ENCODE data around the gene P2RX5. TPM values are rescaled to one million over a fixed set of nuclear protein-coding genes. Genes with fewer than 3 reads are reported as not detected.

The P2RX5 gene
- total RNA-seq, 1 experiment from 2014 or later = 14.9 TPM

- no peak for ATAC-seq
- H3K4me1 ChIP-seq (ENCODE audit: control insufficient read depth, insufficient read depth, low read length) = no peaks in the 10 kb centered on the region
- H3K36me3 ChIP-seq (ENCODE audit: control insufficient read depth, insufficient read depth, low read length) = no peaks in the 10 kb centered on the region
- no peak overlapping the region for H3K4me3 ChIP-seq (ENCODE audit: low read depth in 2 of 2, low read length in 2 of 2)
- no peaks in the 10 kb centered on the region for H3K27me3 ChIP-seq (ENCODE audit: control insufficient read depth, insufficient read depth, low read length)
- no peak overlapping the region for H3K27ac ChIP-seq (ENCODE audit: low read length)
- H3K9me3 ChIP-seq (ENCODE audit: control insufficient read depth, insufficient read depth, low read depth, low read length) = no peaks in the 10 kb centered on the region
- POLR2A ChIA-PET = interaction anchor here (0.6 kb wide), 1 partner anchor 15 kb away, joined by 4 read pairs; no protein-coding TSS in a partner anchor
- BruUV-seq (replicated peaks) = no TSS peak
- intact Hi-C loops (cut with micrococcal nuclease; ENCODE audit: unreplicated experiment) = no loop called here
- CTCF ChIA-PET = no interaction called here
- TF ChIP-seq, protein P1, sequence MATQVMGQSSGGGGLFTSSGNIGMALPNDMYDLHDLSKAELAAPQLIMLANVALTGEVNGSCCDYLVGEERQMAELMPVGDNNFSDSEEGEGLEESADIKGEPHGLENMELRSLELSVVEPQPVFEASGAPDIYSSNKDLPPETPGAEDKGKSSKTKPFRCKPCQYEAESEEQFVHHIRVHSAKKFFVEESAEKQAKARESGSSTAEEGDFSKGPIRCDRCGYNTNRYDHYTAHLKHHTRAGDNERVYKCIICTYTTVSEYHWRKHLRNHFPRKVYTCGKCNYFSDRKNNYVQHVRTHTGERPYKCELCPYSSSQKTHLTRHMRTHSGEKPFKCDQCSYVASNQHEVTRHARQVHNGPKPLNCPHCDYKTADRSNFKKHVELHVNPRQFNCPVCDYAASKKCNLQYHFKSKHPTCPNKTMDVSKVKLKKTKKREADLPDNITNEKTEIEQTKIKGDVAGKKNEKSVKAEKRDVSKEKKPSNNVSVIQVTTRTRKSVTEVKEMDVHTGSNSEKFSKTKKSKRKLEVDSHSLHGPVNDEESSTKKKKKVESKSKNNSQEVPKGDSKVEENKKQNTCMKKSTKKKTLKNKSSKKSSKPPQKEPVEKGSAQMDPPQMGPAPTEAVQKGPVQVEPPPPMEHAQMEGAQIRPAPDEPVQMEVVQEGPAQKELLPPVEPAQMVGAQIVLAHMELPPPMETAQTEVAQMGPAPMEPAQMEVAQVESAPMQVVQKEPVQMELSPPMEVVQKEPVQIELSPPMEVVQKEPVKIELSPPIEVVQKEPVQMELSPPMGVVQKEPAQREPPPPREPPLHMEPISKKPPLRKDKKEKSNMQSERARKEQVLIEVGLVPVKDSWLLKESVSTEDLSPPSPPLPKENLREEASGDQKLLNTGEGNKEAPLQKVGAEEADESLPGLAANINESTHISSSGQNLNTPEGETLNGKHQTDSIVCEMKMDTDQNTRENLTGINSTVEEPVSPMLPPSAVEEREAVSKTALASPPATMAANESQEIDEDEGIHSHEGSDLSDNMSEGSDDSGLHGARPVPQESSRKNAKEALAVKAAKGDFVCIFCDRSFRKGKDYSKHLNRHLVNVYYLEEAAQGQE (IDR thresholded peaks at IDR 0.05; ENCODE audit: insufficient read depth in 1 of 2, low read depth in 2 of 2, low read length in 1 of 2) = no peak
- TF ChIP-seq POLR2AphosphoS5 (IDR thresholded peaks at IDR 0.05; ENCODE audit: low read depth, low read length) (no peak), TCF7L2 (IDR thresholded peaks at IDR 0.05; ENCODE audit: low read depth, low read length) (no peak), CTCF (IDR thresholded peaks at IDR 0.05) (no peak), SIN3A (IDR thresholded peaks at IDR 0.05; ENCODE audit: borderline replicate concordance, insufficient read depth, low read depth, low read length) (no peak)
- in situ Hi-C loops (cut with HindIII; ENCODE audit: low pct_unique_long_range_greater_than_20kb, low sequenced_read_pairs) = no loop called here
- no peak for DNase-seq (ENCODE audit: low read depth, low spot score)
Measured at GRCh38 chr17:3744014-3744413, 48.1 kb upstream of the P2RX5 start.

DNA sequence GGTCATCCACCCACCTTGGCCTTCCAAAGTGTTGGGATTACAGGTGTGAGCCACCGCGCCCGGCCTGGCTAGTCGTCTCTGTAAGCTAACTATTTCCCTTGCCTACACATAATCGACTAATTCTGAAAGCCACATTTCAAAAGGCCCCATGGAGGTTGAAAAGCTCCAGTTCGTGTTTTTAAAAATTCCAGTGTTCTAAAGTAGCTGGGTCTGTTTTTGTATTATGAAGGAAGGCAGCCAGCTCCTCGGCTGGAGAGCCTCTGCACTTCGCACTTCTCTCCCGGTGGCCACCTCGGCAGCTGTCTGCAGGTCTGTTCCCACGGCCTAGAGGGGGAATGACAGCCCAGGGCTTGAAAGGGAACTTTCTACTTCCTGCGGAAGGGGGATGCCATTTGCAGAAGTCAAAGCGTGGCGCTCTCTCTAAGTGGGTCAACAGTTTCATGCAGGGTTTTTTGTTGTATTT lies 44.7 kb upstream of the P2RX5 start:
- no peak for ATAC-seq
- DNase-seq (ENCODE audit: low read depth, low spot score) = no peak
- TF ChIP-seq POLR2AphosphoS5 (IDR thresholded peaks at IDR 0.05; ENCODE audit: low read depth, low read length) = no peak
- TF ChIP-seq CTCF (IDR thresholded peaks at IDR 0.05) = no peak
- no peak for TF ChIP-seq SIN3A (IDR thresholded peaks at IDR 0.05; ENCODE audit: borderline replicate concordance, insufficient read depth, low read depth, low read length)
- H3K27me3 ChIP-seq (ENCODE audit: control insufficient read depth, insufficient read depth, low read length) = no peaks in the 10 kb centered on the region
- H3K4me3 ChIP-seq (ENCODE audit: low read depth in 2 of 2, low read length in 2 of 2) = no peak overlapping the region
- H3K36me3 ChIP-seq (ENCODE audit: control insufficient read depth, insufficient read depth, low read length) = no peaks in the 10 kb centered on the region
- CTCF ChIA-PET = no interaction called here
- in situ Hi-C loops (cut with HindIII; ENCODE audit: low pct_unique_long_range_greater_than_20kb, low sequenced_read_pairs) (no loop called here), intact Hi-C loops (cut with micrococcal nuclease; ENCODE audit: unreplicated experiment) (no loop called here)
- no peaks in the 10 kb centered on the region for H3K9me3 ChIP-seq (ENCODE audit: control insufficient read depth, insufficient read depth, low read depth, low read length)
- POLR2A ChIA-PET = no interaction called here
- BruUV-seq (replicated peaks) = no TSS peak
- H3K4me1 ChIP-seq (ENCODE audit: control insufficient read depth, insufficient read depth, low read length) = no peaks in the 10 kb centered on the region
- H3K27ac ChIP-seq (ENCODE audit: low read length) = no peak overlapping the region

Data from Panc1 (cell line).